Gastroesophageal sphincter (tissue), 4 donors: ENCODE measurements around the gene RBP3. TPM values are rescaled to one million over a fixed set of nuclear protein-coding genes. Genes with fewer than 3 reads are reported as not detected.

Experiments used
- ATAC-seq: fragments of 150-250 bp; one replicate; pipeline ENCODE4 v1.9.1; 2016; ENCODE audit warnings: mild to moderate bottlenecking, moderate library complexity
- H3K27ac ChIP-seq, 4 donors: fragments of 200-600 bp; sonication (generic) in 3 of 4; 1 replicate in 3 of 4; 2 replicates in 1 of 4; pipeline ENCODE4 v1.5.1; 2016 to 2019
- H3K27me3 ChIP-seq: fragments of 200-600 bp; sonication (generic); one replicate; pipeline ENCODE4 v1.5.1; 2019
- H3K36me3 ChIP-seq, 2 donors: fragments of 200-600 bp; sonication (generic); one replicate each; pipeline ENCODE4 v1.5.1; 2019; ENCODE audit warnings: control low read depth in 1 of 2
- H3K4me1 ChIP-seq, 3 donors: fragments of 200-600 bp; sonication (generic); 1 replicate in 2 of 3; 2 replicates in 1 of 3; pipeline ENCODE4 v1.5.1; 2016 to 2019; ENCODE audit warnings: control low read depth in 2 of 3
- H3K4me3 ChIP-seq, 2 donors: fragments of 200-600 bp; sonication (generic); one replicate each; pipeline ENCODE4 v1.5.1; 2019; ENCODE audit warnings: mild to moderate bottlenecking in 1 of 2, moderate library complexity in 1 of 2
- H3K9me3 ChIP-seq, 3 donors: fragments of 200-600 bp; sonication (generic); one replicate each; pipeline ENCODE4 v1.5.1; 2017 to 2019; ENCODE audit warnings: control low read depth in 2 of 3
- CTCF ChIP-seq, 4 experiments: fragments of 200-600 bp in 2 of 4; fragments of 450-650 bp in 2 of 4; sonication (generic) in 1 of 4; IDR thresholded peaks; one replicate each; pipeline ENCODE4 v1.5.1; 2017 to 2019; ENCODE audit warnings: antibody characterized with exemption in 4 of 4, mild to moderate bottlenecking in 2 of 4, moderate library complexity in 2 of 4
- EP300 ChIP-seq: sonication (generic); formaldehyde crosslinking; IDR thresholded peaks from one replicate; pipeline ENCODE4 v1.6.1; 2017; ENCODE audit warnings: antibody characterized with exemption, mild to moderate bottlenecking
- POLR2A ChIP-seq, 2 donors: fragments of 450-650 bp; IDR thresholded peaks; one replicate each; pipeline ENCODE4 v1.6.1; 2017; ENCODE audit warnings: antibody characterized with exemption in 2 of 2, mild to moderate bottlenecking in 2 of 2, moderate library complexity in 1 of 2
- POLR2AphosphoS5 ChIP-seq: sonication (generic); formaldehyde crosslinking; IDR thresholded peaks from one replicate; pipeline ENCODE4 v1.6.1; 2017; ENCODE audit warnings: antibody characterized with exemption
- WGBS, 2 donors: methylation state at CpG; one replicate each; pipeline ENCODE4 v1.1.5; 2018; ENCODE audit warnings: low coverage in 1 of 2; 5-methylcytosine and 5-hydroxymethylcytosine counted together
- total RNA-seq, 4 donors: library from RNA; depleted of rRNA; stranded (reverse); fragments of >200 nt; gene quantifications; one replicate each; pipeline ENCODE4 v1.1.0, GENCODE V29; 2016

The RBP3 gene
- not detected for total RNA-seq

- no peaks in the 10 kb centered on the region for H3K4me1 ChIP-seq
- 80% methylated on average over 1 of the region's 5 CpGs; no CpG with 5 or more reads in 1 of the 2 donors for WGBS, 2 donors
- H3K9me3 ChIP-seq = no peaks in the 10 kb centered on the region
- no peak for ATAC-seq
- no peak within 1 kb of the TSS for H3K27ac ChIP-seq
- H3K4me3 ChIP-seq = no peak within 1 kb of the TSS
- TF ChIP-seq POLR2A (IDR thresholded peaks at IDR 0.05) (no peak), CTCF (IDR thresholded peaks at IDR 0.05) (no peak), POLR2AphosphoS5 (no peak), EP300 (no peak)
- H3K27me3 ChIP-seq = no peaks in the 10 kb centered on the region
- H3K36me3 ChIP-seq = no peaks in the 10 kb centered on the region
These were observed at the start of gene RBP3 for GRCh38 chr10:47348138-47348651. Gene RBP3, plus strand, starts transcription at chr10:47348363. Its CDS starts 122 bp downstream, at chr10:47348485.

DNA sequence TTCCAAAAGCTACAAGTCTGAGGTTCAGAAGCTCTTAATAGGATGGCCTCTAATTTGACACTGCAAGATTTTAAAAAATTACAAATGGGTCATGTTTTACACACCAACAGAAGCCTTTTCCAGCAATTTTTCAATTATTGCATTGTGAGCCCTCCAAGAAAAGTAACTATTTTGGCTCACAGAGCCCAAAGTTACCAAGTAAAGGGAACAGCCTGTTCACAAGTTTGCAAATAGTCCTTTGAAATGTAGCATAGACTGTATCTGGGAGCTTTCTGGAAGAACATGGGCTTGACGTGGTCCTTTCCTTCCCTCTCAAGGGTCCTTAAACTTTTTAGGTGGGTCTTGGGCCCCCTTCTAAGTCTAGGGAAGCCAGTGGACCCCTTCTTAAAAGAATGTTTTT lies 49.4 kb upstream of the RBP3 start:
- no peaks in the 10 kb centered on the region for H3K36me3 ChIP-seq
- H3K4me1 ChIP-seq = peaks cover 0 to 33% (median 4%) of the 10 kb centered on the region in 3 donors
- no peaks in the 10 kb centered on the region for H3K9me3 ChIP-seq
- peak overlapping the region in 1 of 4 donors; percentile 67 for H3K27ac ChIP-seq
- peaks cover 47% of the 10 kb centered on the region for H3K27me3 ChIP-seq
- no peak overlapping the region for H3K4me3 ChIP-seq
- ATAC-seq = no peak
- TF ChIP-seq CTCF (IDR thresholded peaks at IDR 0.05) (no peak), POLR2AphosphoS5 (no peak), EP300 (no peak), POLR2A (IDR thresholded peaks at IDR 0.05) (no peak)
- WGBS, 2 donors = 69 to 90% methylated on average over 1 of the region's 1 CpG

DNA sequence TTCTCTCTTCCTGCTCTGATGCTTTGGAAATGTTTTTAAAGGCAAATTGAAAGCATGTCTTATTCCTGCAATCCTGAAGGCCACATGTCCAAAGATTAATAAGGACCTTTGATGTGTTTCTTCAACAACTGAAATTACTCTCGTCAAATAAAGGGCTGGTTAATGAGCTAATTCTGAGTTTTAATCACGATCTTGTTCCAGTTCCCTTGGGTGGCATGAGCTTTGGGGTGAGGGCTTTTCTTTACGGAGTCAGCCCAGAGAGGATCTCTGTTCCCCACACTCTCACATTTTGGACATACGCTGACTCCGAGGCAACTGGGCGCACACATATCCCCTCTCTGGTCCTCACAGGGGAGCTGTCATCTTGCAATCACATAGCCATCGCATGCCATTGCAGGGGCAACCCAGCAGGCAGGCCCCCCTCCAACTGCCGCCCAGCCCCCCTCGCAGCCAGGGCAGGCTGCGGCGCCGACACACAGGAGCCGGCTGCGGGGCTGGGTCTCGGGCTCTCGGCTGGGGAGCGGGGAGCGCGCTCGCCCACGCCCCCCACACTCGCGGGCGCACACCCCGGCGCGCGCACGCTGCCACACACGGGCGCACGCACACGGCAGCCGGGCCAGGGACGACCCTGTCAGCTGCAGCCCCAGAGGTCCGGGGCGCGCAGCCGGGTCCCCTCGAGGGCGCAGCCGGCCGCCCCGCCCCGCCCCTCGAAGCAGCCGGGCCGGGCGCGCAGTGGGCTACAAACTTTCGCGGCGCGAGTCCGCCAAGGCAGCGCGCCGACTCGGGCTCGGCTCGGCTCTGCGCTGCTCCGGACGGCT lies 48.3 kb upstream of the RBP3 start, which contains the start of gene GDF10:
Gene GDF10 (plus strand): TSS at position 587 of the 818 bp plus-strand sequence. CDS start 455 bp downstream, outside the sequence.
- Histone ChIP-seq H3K9me3 (no peaks in the 10 kb centered on the region), H3K4me1 (peaks cover 0 to 33% (median 4%) of the 10 kb centered on the region in 3 donors), H3K4me3 (peak within 1 kb of the TSS; percentile 29 to 60), H3K36me3 (no peaks in the 10 kb centered on the region), H3K27me3 (peaks cover 49% of the 10 kb centered on the region), H3K27ac (peak within 1 kb of the TSS in 2 of 4 donors; percentile 67 to 68)
- no peak for TF ChIP-seq POLR2AphosphoS5
- TF ChIP-seq EP300 = no peak
- no peak for TF ChIP-seq CTCF (IDR thresholded peaks at IDR 0.05)
- no peak for TF ChIP-seq POLR2A (IDR thresholded peaks at IDR 0.05)
- WGBS, 2 donors = 32 to 39% methylated on average over 3 to 4 of the region's 64 CpGs
- ATAC-seq = peak; percentile 7

DNA sequence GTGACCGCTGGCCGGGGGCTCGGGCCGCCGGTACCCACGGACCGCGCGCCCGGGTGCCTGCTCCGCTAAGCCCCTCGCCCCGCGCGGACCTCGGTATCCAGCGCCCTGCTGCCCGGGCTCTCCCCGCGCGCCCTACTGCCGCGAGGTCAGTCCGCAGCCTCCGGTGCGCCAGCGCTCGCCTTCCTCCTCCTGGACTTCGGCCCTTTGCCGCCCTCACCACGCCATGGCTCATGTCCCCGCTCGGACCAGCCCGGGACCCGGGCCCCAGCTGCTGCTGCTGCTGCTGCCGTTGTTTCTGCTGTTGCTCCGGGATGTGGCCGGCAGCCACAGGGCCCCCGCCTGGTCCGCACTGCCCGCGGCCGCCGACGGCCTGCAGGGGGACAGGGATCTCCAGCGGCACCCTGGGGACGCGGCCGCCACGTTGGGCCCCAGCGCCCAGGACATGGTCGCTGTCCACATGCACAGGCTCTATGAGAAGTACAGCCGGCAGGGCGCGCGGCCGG lies 47.7 kb upstream of the RBP3 start:
- Histone ChIP-seq H3K4me1 (peaks cover 0 to 33% (median 4%) of the 10 kb centered on the region in 3 donors), H3K4me3 (peak overlapping the region; percentile 29 to 60), H3K36me3 (no peaks in the 10 kb centered on the region), H3K9me3 (no peaks in the 10 kb centered on the region), H3K27me3 (peaks cover 49% of the 10 kb centered on the region), H3K27ac (peak overlapping the region in 2 of 4 donors; percentile 67 to 68)
- no peak for TF ChIP-seq POLR2A (IDR thresholded peaks at IDR 0.05)
- TF ChIP-seq CTCF (IDR thresholded peaks at IDR 0.05) = no peak
- no peak for TF ChIP-seq EP300
- TF ChIP-seq POLR2AphosphoS5 = no peak
- no peak for ATAC-seq
- WGBS, 2 donors = 18% methylated on average over 5 of the region's 57 CpGs; no CpG with 5 or more reads in 1 of the 2 donors
